HCT116 (cell line): ENCODE data around the gene STAP2. TPM values are rescaled to one million over a fixed set of nuclear protein-coding genes. Genes with fewer than 3 reads are reported as not detected.

Source experiments
- ATAC-seq: fragments of 200-7000 bp; cut with Tn5 transposase; 2 replicates; pipeline ENCODE4 v1.9.1; 2020; ENCODE audit warnings: mild to moderate bottlenecking, moderate library complexity
- BruUV-seq: library from RNA; stranded (reverse); fragments of 400-500 nt; replicated peaks from 2 replicates; lab custom pipeline; 2021; lab: Mats Ljungman, UMichigan
- CTCF ChIA-PET: fragments of 300-600 bp; sonication (Branson Sonifier 250); formaldehyde crosslinking; loops from one replicate; lab custom pipeline; 2021; ENCODE audit warnings: antibody characterized with exemption; lab: Charles Lee
- POLR2A ChIA-PET: fragments of 300-600, 350-600 bp; sonication (Branson Sonifier 250); formaldehyde crosslinking; loops from one replicate; lab custom pipeline; 2021; ENCODE audit warnings: antibody characterized with exemption; lab: Charles Lee
- RAD21 ChIA-PET, 2 experiments: fragments of 300-600 bp; sonication (Branson Sonifier 250); formaldehyde crosslinking; loops; one replicate each; lab custom pipeline; 2023; ENCODE audit warnings: low total read pairs in 2 of 2; ENCODE audit not compliant: uncharacterized antibody in 2 of 2, unreplicated experiment in 2 of 2, low non-redundant PET in 1 of 2; lab: Charles Lee
- DNase-seq: peaks from one replicate; pipeline ENCODE4 v3.0.0-alpha.2; 2010; ENCODE audit warnings: low read depth, low spot score
- H2AFZ ChIP-seq: fragments of 200-600 bp; shearing (Covaris generic), sonication (generic); 2 replicates; pipeline ENCODE4 v1.6.1; 2017; ENCODE audit warnings: low read depth, mixed run types, mixed read lengths, antibody characterized with exemption, low read length; ENCODE audit not compliant: poor library complexity, severe bottlenecking
- H3K27ac ChIP-seq: 2 replicates; pipeline ENCODE4 v1.5.1; 2012; ENCODE audit warnings: low read depth, low read length
- H3K27me3 ChIP-seq: fragments of 200-600 bp; sonication (generic); 2 replicates; pipeline ENCODE4 v1.6.1; 2016; ENCODE audit warnings: mixed run types, low read length, mixed read lengths; ENCODE audit not compliant: insufficient read depth
- H3K36me3 ChIP-seq, 2 experiments: fragments of 200-500 bp in 1 of 2; fragments of 200-600 bp in 1 of 2; sonication (Bioruptor generic) in 1 of 2; sonication (generic) in 1 of 2; 2 replicates each; pipeline versions ENCODE4 v1.5.1 to v1.6.1; 2014 to 2016; ENCODE audit warnings: low read length in 2 of 2, inconsistent platforms in 1 of 2, mixed read lengths in 1 of 2, mixed run types in 1 of 2; ENCODE audit not compliant: insufficient read depth in 2 of 2, control insufficient read depth in 1 of 2
- H3K4me1 ChIP-seq, 2 experiments: fragments of 200-600 bp in 1 of 2; sonication (generic) in 1 of 2; 2 replicates each; pipeline versions ENCODE4 v1.5.1 to v1.6.1; 2012 to 2017; ENCODE audit warnings: low read length in 2 of 2, inconsistent platforms in 1 of 2, mild to moderate bottlenecking in 1 of 2, mixed read lengths in 1 of 2, mixed run types in 1 of 2, moderate library complexity in 1 of 2; ENCODE audit not compliant: insufficient read depth in 2 of 2, control insufficient read depth in 1 of 2
- H3K4me2 ChIP-seq: fragments of 200-600 bp; sonication (generic); 2 replicates; pipeline ENCODE4 v1.6.1; 2017; ENCODE audit warnings: mixed run types, low read length, mixed read lengths
- H3K4me3 ChIP-seq, 2 experiments: fragments of 200-600 bp in 1 of 2; sonication (generic) in 1 of 2; replicated peaks in 1 of 2; 2 replicates each; pipeline ENCODE4 v1.5.1; 2011 to 2016; ENCODE audit warnings: low read length in 2 of 2, control low read depth in 1 of 2, low read depth in 1 of 2, mild to moderate bottlenecking in 1 of 2, mixed read lengths in 1 of 2, mixed run types in 1 of 2
- H3K79me2 ChIP-seq: fragments of 200-600 bp; sonication (generic); 2 replicates; pipeline ENCODE4 v1.6.1; 2017; ENCODE audit warnings: mild to moderate bottlenecking, mixed run types, low read length, moderate library complexity, mixed read lengths; ENCODE audit not compliant: insufficient read depth
- H3K9ac ChIP-seq: fragments of 200-600 bp; sonication (generic); 2 replicates; pipeline ENCODE4 v1.6.1; 2016; ENCODE audit warnings: low read length, mixed read lengths
- H3K9me2 ChIP-seq: fragments of 200-600 bp; sonication (generic), shearing (Covaris generic); 2 replicates; pipeline ENCODE4 v1.6.1; 2017; ENCODE audit warnings: mixed run types, mild to moderate bottlenecking, moderate library complexity; ENCODE audit not compliant: insufficient read depth
- H3K9me3 ChIP-seq, 2 experiments: fragments of 200-500 bp in 1 of 2; fragments of 200-600 bp in 1 of 2; sonication (Bioruptor generic) in 1 of 2; sonication (generic) in 1 of 2; 2 replicates each; pipeline ENCODE4 v1.6.1; 2014 to 2017; ENCODE audit warnings: low read length in 2 of 2, mixed read lengths in 2 of 2, inconsistent platforms in 1 of 2, low read depth in 1 of 2, mild to moderate bottlenecking in 1 of 2, mixed run types in 1 of 2, moderate library complexity in 1 of 2; ENCODE audit not compliant: control insufficient read depth in 1 of 2, insufficient read depth in 1 of 2
- H4K20me1 ChIP-seq: fragments of 200-600 bp; sonication (generic), shearing (Covaris generic); 2 replicates; pipeline ENCODE4 v1.6.1; 2017; ENCODE audit warnings: mixed run types, mild to moderate bottlenecking, moderate library complexity; ENCODE audit not compliant: insufficient read depth
- CBX3 ChIP-seq: IDR thresholded peaks from 2 replicates; pipeline ENCODE4 v1.6.1; 2012; ENCODE audit warnings: low read depth
- CEBPB ChIP-seq: IDR thresholded peaks from 2 replicates; pipeline ENCODE4 v1.6.1; 2012; ENCODE audit warnings: low read depth
- CTCF ChIP-seq, 3 experiments: fragments of 200-600 bp in 1 of 3; sonication (generic) in 1 of 3; IDR thresholded peaks in 2 of 3; conservative IDR thresholded peaks in 1 of 3; 2 replicates each; pipeline ENCODE4 v1.5.1; 2012 to 2017; ENCODE audit warnings: low read depth in 2 of 3, low read length in 2 of 3, antibody characterized with exemption in 1 of 3, borderline replicate concordance in 1 of 3, control low read depth in 1 of 3, mild to moderate bottlenecking in 1 of 3, mixed read lengths in 1 of 3, mixed run types in 1 of 3, moderate library complexity in 1 of 3; ENCODE audit not compliant: insufficient read depth in 1 of 3
- EGR1 ChIP-seq: IDR thresholded peaks from 2 replicates; pipeline ENCODE4 v1.6.1; 2012; ENCODE audit warnings: low read depth
- EZH2 ChIP-seq: fragments of 200-600 bp; sonication (generic); IDR thresholded peaks from 2 replicates; pipeline ENCODE4 v1.6.1; 2017; ENCODE audit warnings: antibody characterized with exemption, mixed run types
- EZH2phosphoT487 ChIP-seq: fragments of 200-600 bp; IDR thresholded peaks from 2 replicates; pipeline ENCODE4 v1.6.1; 2018; ENCODE audit warnings: antibody characterized with exemption, borderline replicate concordance
- FOSL1 ChIP-seq: IDR thresholded peaks from 2 replicates; pipeline ENCODE4 v1.6.1; 2012; ENCODE audit warnings: low read depth
- JUND ChIP-seq: IDR thresholded peaks from 2 replicates; pipeline ENCODE4 v1.6.1; 2012
- MAX ChIP-seq: IDR thresholded peaks from 2 replicates; pipeline ENCODE4 v1.6.1; 2012
- POLR2A ChIP-seq: IDR thresholded peaks from 2 replicates; pipeline ENCODE4 v1.7.0; 2011; ENCODE audit warnings: borderline replicate concordance; ENCODE audit not compliant: insufficient read depth, insufficient read length; ENCODE audit errors: extremely low read depth
- SIN3A ChIP-seq: IDR thresholded peaks from 2 replicates; pipeline ENCODE4 v1.6.1; 2012; ENCODE audit warnings: low read depth
- SRF ChIP-seq: IDR thresholded peaks from 2 replicates; pipeline ENCODE4 v1.6.1; 2012; ENCODE audit warnings: low read depth
- TCF7L2 ChIP-seq: IDR thresholded peaks from 2 replicates; pipeline ENCODE4 v1.7.0; 2011; ENCODE audit warnings: borderline replicate concordance, inconsistent platforms; ENCODE audit not compliant: insufficient read depth, insufficient read length; ENCODE audit errors: extremely low read depth
- YY1 ChIP-seq: IDR thresholded peaks from 2 replicates; pipeline ENCODE4 v1.6.1; 2011; ENCODE audit warnings: low read length, low read depth, moderate library complexity, mild to moderate bottlenecking; ENCODE audit not compliant: insufficient replicate concordance; ENCODE audit errors: extremely low read depth
- ZNF274 ChIP-seq: fragments of 200-500 bp; sonication (Bioruptor generic); IDR thresholded peaks from 2 replicates; pipeline ENCODE4 v1.6.1; 2014; ENCODE audit warnings: mild to moderate bottlenecking, low read depth, low read length, inconsistent platforms
- intact Hi-C: fragments of 100-400 bp; cut with micrococcal nuclease; formaldehyde crosslinking; loops from 2 replicates; pipeline ENCODE4 v1.10.0; 2022
- total RNA-seq: library from RNA; stranded (reverse); gene quantifications from one replicate; pipeline ENCODE4 v1.2.1, GENCODE V29; 2021; ENCODE audit not compliant: unreplicated experiment
- TF ChIP-seq, protein P1 (sequence below): IDR thresholded peaks from 2 replicates; pipeline ENCODE4 v1.6.1; 2012; ENCODE audit warnings: low read depth

STAP2 gene
- total RNA-seq, 1 experiment from 2014 or later, result 2.1 TPM

DNA sequence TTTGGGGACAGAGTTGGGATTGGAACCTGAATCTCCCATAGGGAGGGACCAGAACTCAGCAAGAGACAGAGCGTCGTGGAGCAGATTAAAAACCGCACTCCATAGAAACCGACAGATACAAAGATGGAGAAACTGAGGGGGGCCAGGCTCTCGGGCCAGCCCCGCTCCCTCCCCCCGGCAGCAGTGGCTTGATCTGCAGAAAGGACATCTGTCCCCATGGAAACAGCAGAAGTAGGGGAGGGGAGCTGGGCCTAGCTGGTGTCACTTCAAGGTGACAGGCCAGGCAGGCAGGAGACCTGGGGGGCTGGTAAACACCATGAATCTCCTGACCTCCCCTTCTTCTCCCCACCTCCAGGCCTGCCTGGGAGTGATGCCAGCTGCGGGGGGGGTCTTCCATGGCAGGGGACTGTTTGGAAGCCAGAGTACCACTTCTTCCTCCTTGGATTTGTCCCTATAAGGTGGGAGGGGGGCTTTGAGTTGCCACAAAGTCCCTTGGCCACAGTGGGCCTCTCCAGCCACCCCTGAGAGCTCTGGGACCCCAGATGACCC is 47.4 kb downstream of the STAP2 start (continued):
- TF ChIP-seq EZH2 (no peak), SRF (no peak), JUND (no peak), TCF7L2 (no peak), SIN3A (no peak), EZH2phosphoT487 (no peak), MAX (no peak), CBX3 (no peak), CEBPB (no peak), YY1 (no peak)
- TF ChIP-seq, all 23 proteins: peak for 0

DNA sequence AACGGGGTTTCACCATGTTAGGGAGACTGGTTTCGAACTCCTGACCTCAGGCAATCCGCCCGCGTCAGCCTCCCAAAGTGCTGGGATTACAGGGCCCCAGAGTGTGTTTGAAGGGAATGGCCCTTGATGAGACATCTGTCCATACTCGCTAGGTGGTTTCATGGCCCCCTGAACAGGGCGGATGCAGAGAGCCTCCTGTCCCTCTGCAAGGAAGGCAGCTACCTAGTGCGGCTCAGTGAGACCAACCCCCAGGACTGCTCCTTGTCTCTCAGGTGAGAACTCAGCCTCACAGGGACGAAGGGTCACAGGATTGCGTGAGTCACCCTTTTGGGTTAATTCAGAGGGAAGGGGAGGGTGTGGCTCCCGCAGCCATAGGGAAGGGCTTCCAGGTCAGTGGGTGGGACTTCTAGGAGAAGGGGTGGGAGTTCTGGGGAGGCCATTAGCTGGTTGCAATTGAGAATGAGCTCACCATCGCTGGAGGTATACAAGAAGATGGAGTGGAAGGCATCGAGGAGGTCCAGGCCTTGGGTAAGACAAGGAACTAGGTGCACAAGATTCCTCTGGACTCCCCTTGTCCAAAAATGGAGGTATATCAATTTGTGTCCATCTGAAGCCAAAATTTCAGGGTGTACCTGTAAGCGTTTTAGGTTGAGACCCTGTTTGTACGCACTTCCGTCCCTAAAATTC is 50.4 kb downstream of the STAP2 start:
- Histone ChIP-seq H4K20me1 (no peaks in the 10 kb centered on the region), H3K9ac (0 out of 2 replicates have a peak overlapping the region, but pooled peaks have one; percentile 16), H3K4me1 (peaks cover 12 to 28% of the 10 kb centered on the region in 2 experiments; a peak in 3 of 4 replicates), H3K36me3 (no peaks in the 10 kb centered on the region), H3K9me2 (no peaks in the 10 kb centered on the region), H3K79me2 (no peaks in the 10 kb centered on the region), H3K4me2 (peak overlapping the region; percentile 56), H3K9me3 (no peaks in the 10 kb centered on the region), H3K4me3 (peak overlapping the region in 1 of 2 experiments; percentile 22; a peak in 2 of 4 replicates), H3K27me3 (no peaks in the 10 kb centered on the region), H2AFZ (no peak overlapping the region), H3K27ac (peak overlapping the region; percentile 2; the same call in 1 of the 2 replicates)
- intact Hi-C loops, result no loop called here
- POLR2A ChIA-PET, result interaction anchor here (1.0 kb wide), 1 partner anchor 55 kb away, joined by 3 read pairs; the partner anchor contains the start of gene MPND
- BruUV-seq, result no TSS peak
- CTCF ChIA-PET, result interaction anchor here (0.7 to 1.3 kb wide), 3 partner anchors 10 to 64 kb away, joined by 3 to 4 read pairs (median 3); no protein-coding TSS in a partner anchor
- TF ChIP-seq TCF7L2 (no peak), FOSL1 (no peak; the same call in 1 of the 2 replicates), EGR1 (no peak), ZNF274 (no peak), POLR2A (no peak), EZH2 (no peak), JUND (no peak; the same call in 1 of the 2 replicates), CTCF (IDR thresholded peaks at IDR 0.05 in 2 of 3, conservative IDR thresholded peaks at IDR 0.05 in 1 of 3; ENCODE audit: borderline replicate concordance in 1 of 3, insufficient read depth in 1 of 3, low read depth in 2 of 3, low read length in 2 of 3) (no peak), CBX3 (no peak), SRF (no peak)
- TF ChIP-seq, protein P1, sequence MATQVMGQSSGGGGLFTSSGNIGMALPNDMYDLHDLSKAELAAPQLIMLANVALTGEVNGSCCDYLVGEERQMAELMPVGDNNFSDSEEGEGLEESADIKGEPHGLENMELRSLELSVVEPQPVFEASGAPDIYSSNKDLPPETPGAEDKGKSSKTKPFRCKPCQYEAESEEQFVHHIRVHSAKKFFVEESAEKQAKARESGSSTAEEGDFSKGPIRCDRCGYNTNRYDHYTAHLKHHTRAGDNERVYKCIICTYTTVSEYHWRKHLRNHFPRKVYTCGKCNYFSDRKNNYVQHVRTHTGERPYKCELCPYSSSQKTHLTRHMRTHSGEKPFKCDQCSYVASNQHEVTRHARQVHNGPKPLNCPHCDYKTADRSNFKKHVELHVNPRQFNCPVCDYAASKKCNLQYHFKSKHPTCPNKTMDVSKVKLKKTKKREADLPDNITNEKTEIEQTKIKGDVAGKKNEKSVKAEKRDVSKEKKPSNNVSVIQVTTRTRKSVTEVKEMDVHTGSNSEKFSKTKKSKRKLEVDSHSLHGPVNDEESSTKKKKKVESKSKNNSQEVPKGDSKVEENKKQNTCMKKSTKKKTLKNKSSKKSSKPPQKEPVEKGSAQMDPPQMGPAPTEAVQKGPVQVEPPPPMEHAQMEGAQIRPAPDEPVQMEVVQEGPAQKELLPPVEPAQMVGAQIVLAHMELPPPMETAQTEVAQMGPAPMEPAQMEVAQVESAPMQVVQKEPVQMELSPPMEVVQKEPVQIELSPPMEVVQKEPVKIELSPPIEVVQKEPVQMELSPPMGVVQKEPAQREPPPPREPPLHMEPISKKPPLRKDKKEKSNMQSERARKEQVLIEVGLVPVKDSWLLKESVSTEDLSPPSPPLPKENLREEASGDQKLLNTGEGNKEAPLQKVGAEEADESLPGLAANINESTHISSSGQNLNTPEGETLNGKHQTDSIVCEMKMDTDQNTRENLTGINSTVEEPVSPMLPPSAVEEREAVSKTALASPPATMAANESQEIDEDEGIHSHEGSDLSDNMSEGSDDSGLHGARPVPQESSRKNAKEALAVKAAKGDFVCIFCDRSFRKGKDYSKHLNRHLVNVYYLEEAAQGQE, result no peak
- peak; percentile 93 for ATAC-seq
- RAD21 ChIA-PET, result no interaction called here
- peak; percentile 51 for DNase-seq
